Panc1 (cell line): ENCODE measurements around the gene ANKRD13C.

Experiments used
- POLR2AphosphoS5 ChIP-seq: IDR thresholded peaks from 2 replicates; pipeline ENCODE4 v1.6.1; 2012; ENCODE audit warnings: mild to moderate bottlenecking, low read depth, low read length, moderate library complexity
- SIN3A ChIP-seq: IDR thresholded peaks from 2 replicates; pipeline ENCODE4 v1.6.1; 2012; ENCODE audit warnings: low read depth, mild to moderate bottlenecking, low read length, moderate library complexity, borderline replicate concordance; ENCODE audit not compliant: insufficient read depth
- TF ChIP-seq, protein P1 (sequence below): fragments of 450-650 bp; IDR thresholded peaks from 2 replicates; pipeline ENCODE4 v1.5.1; 2017; ENCODE audit warnings: mild to moderate bottlenecking

DNA sequence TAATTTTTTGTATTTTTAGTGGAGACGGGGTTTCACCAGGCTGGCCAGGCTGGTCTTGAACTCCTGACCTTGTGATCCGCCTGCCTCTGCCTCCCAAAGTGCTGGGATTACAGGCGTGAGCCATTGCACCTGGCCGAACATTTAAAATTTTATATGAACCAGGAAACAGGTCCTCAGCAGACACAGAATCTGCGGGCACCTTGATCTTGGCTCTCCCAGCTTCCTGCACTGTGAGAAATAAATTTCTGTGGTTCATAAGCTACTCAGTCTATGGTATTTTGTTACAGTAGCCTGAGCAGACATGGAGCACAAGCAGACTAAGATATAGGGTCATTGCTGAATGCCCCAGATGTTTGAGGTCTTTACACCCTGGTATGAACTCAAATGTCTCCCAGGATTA lies 33.0 kb upstream of the ANKRD13C start:
- TF ChIP-seq POLR2AphosphoS5, result no peak
- TF ChIP-seq, protein P1, sequence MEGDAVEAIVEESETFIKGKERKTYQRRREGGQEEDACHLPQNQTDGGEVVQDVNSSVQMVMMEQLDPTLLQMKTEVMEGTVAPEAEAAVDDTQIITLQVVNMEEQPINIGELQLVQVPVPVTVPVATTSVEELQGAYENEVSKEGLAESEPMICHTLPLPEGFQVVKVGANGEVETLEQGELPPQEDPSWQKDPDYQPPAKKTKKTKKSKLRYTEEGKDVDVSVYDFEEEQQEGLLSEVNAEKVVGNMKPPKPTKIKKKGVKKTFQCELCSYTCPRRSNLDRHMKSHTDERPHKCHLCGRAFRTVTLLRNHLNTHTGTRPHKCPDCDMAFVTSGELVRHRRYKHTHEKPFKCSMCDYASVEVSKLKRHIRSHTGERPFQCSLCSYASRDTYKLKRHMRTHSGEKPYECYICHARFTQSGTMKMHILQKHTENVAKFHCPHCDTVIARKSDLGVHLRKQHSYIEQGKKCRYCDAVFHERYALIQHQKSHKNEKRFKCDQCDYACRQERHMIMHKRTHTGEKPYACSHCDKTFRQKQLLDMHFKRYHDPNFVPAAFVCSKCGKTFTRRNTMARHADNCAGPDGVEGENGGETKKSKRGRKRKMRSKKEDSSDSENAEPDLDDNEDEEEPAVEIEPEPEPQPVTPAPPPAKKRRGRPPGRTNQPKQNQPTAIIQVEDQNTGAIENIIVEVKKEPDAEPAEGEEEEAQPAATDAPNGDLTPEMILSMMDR, result no peak
- no peak for TF ChIP-seq SIN3A
